Placental pericyte (primary cell): ENCODE measurements around the gene FAM184B. TPM values are rescaled to one million over a fixed set of nuclear protein-coding genes. Genes with fewer than 3 reads are reported as not detected.

Experiments
- total RNA-seq: library from RNA; depleted of rRNA; stranded (reverse); fragments of >200 nt; gene quantifications from 2 replicates; pipeline ENCODE4 v1.2.3, GENCODE V29; 2012

FAM184B gene
- under 0.01 TPM in 1 of 2 replicates, not detected in the other for total RNA-seq

GRCh38 chr4:17781300-17782287, at the start of gene FAM184B:
Gene FAM184B, minus strand, starts transcription at chr4:17781621. Its CDS starts 322 bp downstream, at chr4:17781299.

DNA sequence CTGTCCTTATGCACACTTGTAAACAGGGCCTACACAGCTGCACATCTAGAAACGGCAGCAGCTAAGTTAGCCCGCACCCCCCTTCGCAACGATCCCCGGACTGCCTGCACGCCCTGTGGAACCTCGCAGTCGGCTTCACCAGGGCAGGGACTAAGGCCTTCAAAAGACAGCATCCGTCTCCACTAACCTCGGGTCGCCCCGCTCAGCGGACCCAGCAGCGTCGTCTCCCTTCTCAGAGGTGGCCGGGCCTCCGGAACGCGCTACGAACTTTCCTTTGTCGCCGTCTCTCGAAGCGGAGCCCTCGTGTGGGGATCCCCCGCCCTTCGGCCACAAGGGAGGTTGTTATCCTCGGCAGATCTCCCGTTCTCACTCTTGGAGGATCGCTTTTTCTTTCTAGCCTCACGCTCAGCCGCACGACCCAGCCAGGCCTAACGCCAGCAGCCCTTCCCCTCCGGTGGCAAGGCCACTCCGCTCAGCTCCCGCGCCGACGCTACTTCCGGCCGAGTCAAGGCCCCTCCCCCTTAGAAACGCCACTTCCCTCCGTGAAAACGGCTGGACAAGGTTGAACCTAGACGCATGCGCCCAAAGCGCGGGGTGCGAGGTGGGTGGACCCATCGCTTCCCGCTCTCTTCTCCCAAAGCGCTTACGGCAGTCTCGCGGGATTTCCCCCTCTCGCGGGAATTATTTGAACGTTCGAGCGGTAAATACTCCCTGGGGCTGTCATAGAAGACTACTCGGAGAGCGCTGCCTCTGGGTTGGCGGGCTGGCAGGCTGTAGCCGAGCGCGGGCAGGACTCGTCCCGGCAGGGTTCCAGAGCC, 29.0 kb upstream of the FAM184B start, which contains the start of the genes DCAF16 and NCAPG:
Gene DCAF16, minus strand, starts transcription at position 498 of the 818 bp plus-strand sequence. CDS start 6,616 bp downstream, outside the sequence.
Gene NCAPG, plus strand, starts transcription at position 720 of the 818 bp plus-strand sequence. CDS start 99 bp downstream, outside the sequence.

DNA sequence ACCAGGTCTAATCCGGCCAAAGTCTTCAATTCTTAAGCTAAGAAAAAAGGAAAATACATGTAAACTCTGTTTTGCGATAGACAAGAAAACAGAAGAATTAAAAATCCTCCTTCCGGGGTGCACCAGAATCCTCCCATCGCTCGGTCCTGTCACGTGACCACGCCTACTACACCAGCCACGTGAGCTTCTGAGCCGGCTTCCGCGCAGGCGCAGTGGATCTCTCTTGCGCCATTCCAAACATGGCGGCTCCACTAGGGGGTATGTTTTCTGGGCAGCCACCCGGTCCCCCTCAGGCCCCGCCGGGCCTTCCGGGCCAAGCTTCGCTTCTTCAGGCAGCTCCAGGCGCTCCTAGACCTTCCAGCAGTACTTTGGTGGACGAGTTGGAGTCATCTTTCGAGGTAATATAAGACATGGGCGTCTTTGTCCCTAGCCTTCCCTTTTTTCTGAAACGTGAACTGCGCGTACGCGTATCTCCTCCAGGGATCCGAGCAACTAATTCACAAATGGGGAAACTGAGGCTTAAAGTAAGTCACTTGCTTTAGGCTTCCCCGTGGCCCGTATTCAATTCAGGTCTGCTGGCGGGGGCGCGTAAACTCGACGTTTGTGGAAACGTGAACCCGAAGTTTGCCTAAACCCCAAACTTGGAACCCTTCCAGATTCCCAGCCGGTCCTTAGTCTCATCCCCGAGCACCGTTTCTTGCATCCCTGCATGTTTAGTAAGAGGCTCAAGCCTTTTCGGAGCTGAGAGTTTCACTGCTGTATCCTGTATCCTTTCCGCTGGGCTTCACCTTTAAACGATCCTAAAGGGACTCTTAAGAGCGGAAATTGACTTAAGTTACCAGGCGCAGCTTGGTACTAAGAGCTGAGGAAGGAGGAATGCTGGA, 166.8 kb downstream of the FAM184B start, which contains the start of gene MED28:
Gene MED28, plus strand, starts transcription at position 226 of the 884 bp plus-strand sequence. Its CDS starts 14 bp downstream, at position 240.

Other genes starting within 250 kb of the FAM184B start
- 96.2 and 119 TPM in 2 replicates for gene LAP3, start 204.4 kb downstream of the FAM184B start, total RNA-seq
- gene MED28, start 167.0 kb downstream of the FAM184B start, total RNA-seq: 8.4 and 10.7 TPM in 2 replicates
- 21.9 and 29.2 TPM in 2 replicates for gene DCAF16, start 29.1 kb upstream of the FAM184B start, total RNA-seq
- 2.2 and 62.7 TPM in 2 replicates for gene NCAPG, start 29.4 kb upstream of the FAM184B start, total RNA-seq
- 14.2 and 18.2 TPM in 2 replicates for gene LCORL, start 240.1 kb upstream of the FAM184B start, total RNA-seq